ENCODE results near the gene TMX3. TPM values are rescaled to one million over a fixed set of nuclear protein-coding genes. Genes with fewer than 3 reads are reported as not detected.

TMX3 gene
- total RNA-seq, 1 donor from 2014 or later, result 66.8 TPM

GRCh38 chr18:68721681-68722583, 7.0 kb upstream of the TMX3 start:
- Histone ChIP-seq H3K36me3 (ENCODE audit: control insufficient read depth, insufficient read depth, low read length) (no peaks in the 10 kb centered on the region), H3K27me3 (ENCODE audit: control insufficient read depth, insufficient read depth, low read length) (no peaks in the 10 kb centered on the region), H3K4me3 (ENCODE audit: low read depth, low read length) (no peak overlapping the region)
- no peak for TF ChIP-seq CTCF (IDR thresholded peaks at IDR 0.05; ENCODE audit: insufficient read depth, low read length, poor library complexity, severe bottlenecking)
- no peak for DNase-seq (ENCODE audit: low read depth)

GRCh38 chr18:68714366-68714711, 569 bp downstream of the TMX3 start:
- Histone ChIP-seq H3K27me3 (ENCODE audit: control insufficient read depth, insufficient read depth, low read length) (no peaks in the 10 kb centered on the region), H3K4me3 (ENCODE audit: low read depth, low read length) (peak overlapping the region; percentile 97), H3K36me3 (ENCODE audit: control insufficient read depth, insufficient read depth, low read length) (no peaks in the 10 kb centered on the region)
- no peak for DNase-seq (ENCODE audit: low read depth)
- TF ChIP-seq CTCF (IDR thresholded peaks at IDR 0.05; ENCODE audit: insufficient read depth, low read length, poor library complexity, severe bottlenecking), result no peak

- TF ChIP-seq CTCF (IDR thresholded peaks at IDR 0.05; ENCODE audit: insufficient read depth, low read length, poor library complexity, severe bottlenecking), result no peak
- H3K27me3 ChIP-seq (ENCODE audit: control insufficient read depth, insufficient read depth, low read length), result no peaks in the 10 kb centered on the region
- peak overlapping the region; percentile 97 for H3K4me3 ChIP-seq (ENCODE audit: low read depth, low read length)
- no peak for DNase-seq (ENCODE audit: low read depth)
- no peaks in the 10 kb centered on the region for H3K36me3 ChIP-seq (ENCODE audit: control insufficient read depth, insufficient read depth, low read length)
Measured at GRCh38 chr18:68713796-68714195, 1.1 kb downstream of the TMX3 start.

- H3K36me3 ChIP-seq (ENCODE audit: control insufficient read depth, insufficient read depth, low read length), result no peaks in the 10 kb centered on the region
- no peaks in the 10 kb centered on the region for H3K27me3 ChIP-seq (ENCODE audit: control insufficient read depth, insufficient read depth, low read length)
- no peak for DNase-seq (ENCODE audit: low read depth)
- no peak overlapping the region for H3K4me3 ChIP-seq (ENCODE audit: low read depth, low read length)
- no peak for TF ChIP-seq CTCF (IDR thresholded peaks at IDR 0.05; ENCODE audit: insufficient read depth, low read length, poor library complexity, severe bottlenecking)
Measured at GRCh38 chr18:68713131-68713530, 1.8 kb downstream of the TMX3 start.

- DNase-seq (ENCODE audit: low read depth), result no peak
- TF ChIP-seq CTCF (IDR thresholded peaks at IDR 0.05; ENCODE audit: insufficient read depth, low read length, poor library complexity, severe bottlenecking), result no peak
- H3K27me3 ChIP-seq (ENCODE audit: control insufficient read depth, insufficient read depth, low read length), result no peaks in the 10 kb centered on the region
- no peak overlapping the region for H3K4me3 ChIP-seq (ENCODE audit: low read depth, low read length)
- H3K36me3 ChIP-seq (ENCODE audit: control insufficient read depth, insufficient read depth, low read length), result no peaks in the 10 kb centered on the region
Measured at GRCh38 chr18:68707646-68708045, 7.3 kb downstream of the TMX3 start.

GRCh38 chr18:68705119-68705518, 9.8 kb downstream of the TMX3 start:
- Histone ChIP-seq H3K36me3 (ENCODE audit: control insufficient read depth, insufficient read depth, low read length) (no peaks in the 10 kb centered on the region), H3K27me3 (ENCODE audit: control insufficient read depth, insufficient read depth, low read length) (no peaks in the 10 kb centered on the region), H3K4me3 (ENCODE audit: low read depth, low read length) (no peak overlapping the region)
- no peak for TF ChIP-seq CTCF (IDR thresholded peaks at IDR 0.05; ENCODE audit: insufficient read depth, low read length, poor library complexity, severe bottlenecking)
- no peak for DNase-seq (ENCODE audit: low read depth)

Measured in kidney epithelial cell (primary cell).